GM12891 (cell line): ENCODE results near the gene SORCS2.

Source experiments
- DNase-seq: peaks from one replicate; pipeline ENCODE4 v3.0.0; 2011; ENCODE audit warnings: low spot score; ENCODE audit not compliant: insufficient read length
- FAIRE-seq: peaks from 2 replicates; lab custom pipeline; 2011; peaks lifted over from hg19 to GRCh38; lab: Jason Lieb, UNC
- PAX5 ChIP-seq: IDR thresholded peaks from 2 replicates; pipeline ENCODE4 v1.6.1; 2011; ENCODE audit warnings: low read length, moderate library complexity, mild to moderate bottlenecking; ENCODE audit not compliant: insufficient read depth, severe bottlenecking
- POLR2A ChIP-seq: IDR thresholded peaks from 2 replicates; pipeline ENCODE4 v1.6.1; 2011; ENCODE audit warnings: low read depth, low read length, control low read depth
- POLR2AphosphoS5 ChIP-seq: IDR thresholded peaks from 2 replicates; pipeline ENCODE4 v1.6.1; 2011; ENCODE audit warnings: low read depth, low read length, control low read depth
- POU2F2 ChIP-seq: IDR thresholded peaks from 2 replicates; pipeline ENCODE4 v1.6.1; 2011; ENCODE audit warnings: low read depth, mild to moderate bottlenecking, control low read depth, low read length, moderate library complexity
- SPI1 ChIP-seq: IDR thresholded peaks from 2 replicates; pipeline ENCODE4 v1.6.1; 2011; ENCODE audit warnings: low read depth, low read length, control low read depth
- TAF1 ChIP-seq: IDR thresholded peaks from 2 replicates; pipeline ENCODE4 v1.6.1; 2011; ENCODE audit warnings: low read depth, low read length, control low read depth

The SORCS2 gene

GRCh38 chr4:7736436-7737267 is 544.3 kb downstream of the SORCS2 start:
- TF ChIP-seq POU2F2, result no peak
- no peak for TF ChIP-seq TAF1
- no peak for TF ChIP-seq PAX5
- no peak for TF ChIP-seq SPI1
- TF ChIP-seq POLR2AphosphoS5, result no peak
- TF ChIP-seq POLR2A, result no peak
- DNase-seq, result no peak
- no peak for FAIRE-seq

- TF ChIP-seq SPI1, result no peak
- no peak for TF ChIP-seq TAF1
- TF ChIP-seq POLR2AphosphoS5, result no peak
- no peak for TF ChIP-seq POLR2A
- no peak for TF ChIP-seq POU2F2
- TF ChIP-seq PAX5, result no peak
- DNase-seq, result no peak
- FAIRE-seq, result no peak
Measured at GRCh38 chr4:7737268-7737645, 544.9 kb downstream of the SORCS2 start.

GRCh38 chr4:7737752-7738457 is 545.6 kb downstream of the SORCS2 start:
- FAIRE-seq (no peak), DNase-seq (no peak)

GRCh38 chr4:7738458-7739076 is 546.2 kb downstream of the SORCS2 start:
- DNase-seq (no peak), FAIRE-seq (no peak)
- TF ChIP-seq TAF1 (no peak), PAX5 (no peak), POLR2AphosphoS5 (no peak), POU2F2 (no peak), POLR2A (no peak), SPI1 (no peak)

More at GRCh38 chr4:7737752-7738457, 545.6 kb downstream of the SORCS2 start:
- no peak for TF ChIP-seq POLR2A
- TF ChIP-seq POU2F2, result no peak
- no peak for TF ChIP-seq TAF1
- TF ChIP-seq POLR2AphosphoS5, result no peak
- TF ChIP-seq PAX5, result no peak
- TF ChIP-seq SPI1, result no peak

DNA sequence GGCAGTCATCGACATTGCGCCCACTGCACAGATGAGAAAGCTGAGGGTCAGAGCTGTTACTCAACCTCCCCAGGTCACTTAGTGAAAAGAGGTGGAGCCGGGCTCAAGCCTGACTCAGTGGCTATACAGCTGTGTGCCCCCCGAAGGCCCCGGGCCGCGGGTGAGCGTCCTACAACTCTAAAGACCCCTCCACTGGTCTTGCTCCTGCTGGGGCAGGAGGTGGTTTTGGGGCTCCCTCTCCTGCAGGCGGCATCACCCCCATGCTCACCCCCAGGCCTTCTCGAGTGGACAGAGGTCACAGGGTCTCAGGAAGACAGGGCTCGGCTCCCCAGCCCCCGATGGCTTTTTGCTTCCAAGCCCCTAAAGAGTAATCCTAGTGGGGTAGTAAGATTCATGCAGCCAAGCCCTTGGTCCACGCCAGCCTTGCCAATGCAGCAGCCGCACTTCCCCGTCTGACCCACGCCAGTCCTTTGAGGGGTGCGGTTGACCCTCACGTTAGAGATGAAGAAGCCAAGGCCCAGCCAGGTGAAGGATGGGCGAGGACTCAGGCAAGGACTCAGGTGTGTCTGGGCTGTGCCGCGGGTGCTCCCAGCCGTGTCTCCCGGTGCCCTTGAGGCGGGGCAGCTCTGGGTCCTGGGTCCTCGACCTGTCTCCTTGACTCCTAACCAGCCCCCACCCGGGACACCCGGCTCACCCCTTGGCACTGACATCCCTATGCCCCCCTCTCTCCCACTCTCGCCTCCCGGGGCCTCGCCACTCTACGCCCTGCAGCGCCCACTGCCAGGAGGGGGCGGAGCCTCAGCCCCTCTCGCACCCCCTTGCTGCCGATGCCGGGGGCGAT is 547.0 kb downstream of the SORCS2 start:
- TF ChIP-seq SPI1 (no peak), POU2F2 (no peak), POLR2AphosphoS5 (no peak), TAF1 (no peak), POLR2A (no peak), PAX5 (no peak)
- no peak for FAIRE-seq
- DNase-seq, result no peak

- TF ChIP-seq POLR2AphosphoS5, result no peak
- TF ChIP-seq PAX5, result no peak
- TF ChIP-seq POLR2A, result no peak
- TF ChIP-seq POU2F2, result no peak
- no peak for TF ChIP-seq SPI1
- DNase-seq (no peak), FAIRE-seq (no peak)
Measured at GRCh38 chr4:7739918-7740865, 547.9 kb downstream of the SORCS2 start.

GRCh38 chr4:7740866-7741525 is 548.7 kb downstream of the SORCS2 start:
- DNase-seq (no peak), FAIRE-seq (no peak)
- TF ChIP-seq POLR2A (no peak), SPI1 (no peak), PAX5 (no peak), TAF1 (no peak)

DNA sequence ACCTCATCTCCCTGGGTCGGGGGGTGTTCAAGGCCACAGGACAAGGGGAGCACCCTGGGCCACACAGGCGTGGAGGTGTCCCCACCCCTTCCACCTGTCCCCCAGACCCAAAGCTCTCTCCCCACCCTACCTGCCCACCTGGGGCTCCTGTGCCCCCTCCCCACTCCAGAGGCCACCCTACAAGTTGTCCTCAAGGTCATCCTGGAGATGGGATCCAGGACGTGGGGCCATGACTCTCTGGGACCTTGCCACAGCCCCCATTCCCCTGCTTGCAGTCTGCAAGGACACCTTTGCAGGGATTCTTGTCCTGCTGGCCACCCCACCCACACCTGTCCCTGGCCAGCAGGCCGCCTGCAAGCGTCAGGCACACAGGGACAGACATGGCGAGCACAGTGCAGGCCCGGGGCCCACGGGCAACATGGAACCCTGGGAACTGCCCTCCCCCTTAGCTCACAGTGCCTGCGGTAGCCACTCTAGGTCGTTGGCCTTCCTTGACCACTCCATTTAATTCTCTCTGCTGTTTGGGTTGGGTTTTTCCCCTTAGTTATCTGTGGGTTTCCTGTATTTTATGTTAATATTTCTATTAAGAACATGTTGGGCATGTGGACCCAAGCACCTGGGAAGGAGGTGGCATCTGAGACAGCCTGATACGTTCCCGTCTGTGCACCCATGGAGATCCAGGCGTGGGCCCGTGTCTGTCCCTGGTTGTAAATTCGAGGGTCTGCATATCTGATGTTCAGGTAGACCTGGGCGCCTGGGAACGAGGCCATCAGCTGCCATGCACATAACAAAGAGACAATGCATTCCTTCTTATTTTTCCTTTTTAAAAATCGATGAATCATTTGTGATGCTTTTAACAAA is 549.8 kb downstream of the SORCS2 start:
- FAIRE-seq (no peak), DNase-seq (no peak)
- TF ChIP-seq SPI1, result no peak
- TF ChIP-seq POLR2AphosphoS5, result no peak
- TF ChIP-seq TAF1, result no peak
- TF ChIP-seq POLR2A, result no peak
- TF ChIP-seq POU2F2, result no peak
- TF ChIP-seq PAX5, result no peak
